BJ (cell line): ENCODE results near the gene NUBP1. TPM values are rescaled to one million over a fixed set of nuclear protein-coding genes. Genes with fewer than 3 reads are reported as not detected.

ENCODE experiments used
- CTCF ChIA-PET: fragments of 350-600 bp; formaldehyde crosslinking; extraction: SDS; loops from one replicate; lab custom pipeline; 2021; ENCODE audit warnings: antibody characterized with exemption, inconsistent platforms; lab: Yijun Ruan, JAX
- POLR2A ChIA-PET: fragments of 300-600 bp; sonication (Branson Sonifier 250); formaldehyde crosslinking; extraction: SDS; loops from one replicate; lab custom pipeline; 2021; ENCODE audit warnings: antibody characterized with exemption; lab: Charles Lee
- DNase-seq: peaks from one replicate; pipeline ENCODE4 v3.0.0-alpha.2; 2011; ENCODE audit warnings: low read depth
- H3K27me3 ChIP-seq: 2 replicates; pipeline ENCODE4 v1.6.0; 2011; ENCODE audit warnings: low read length; ENCODE audit not compliant: control insufficient read depth, insufficient read depth
- H3K36me3 ChIP-seq: 2 replicates; pipeline ENCODE4 v1.5.1; 2011; ENCODE audit warnings: low read length; ENCODE audit not compliant: control insufficient read depth, insufficient read depth
- H3K4me3 ChIP-seq: 2 replicates; pipeline ENCODE4 v1.5.1; 2011; ENCODE audit warnings: low read depth, mild to moderate bottlenecking, control low read depth, low read length
- CTCF ChIP-seq: IDR thresholded peaks from 2 replicates; pipeline ENCODE4 v1.5.1; 2011; ENCODE audit warnings: low read depth, mild to moderate bottlenecking, control low read depth, inconsistent platforms, low read length, moderate library complexity; ENCODE audit not compliant: insufficient read depth
- polyA plus RNA-seq: library from polyadenylated mRNA; depleted of rRNA; stranded (reverse); fragments of >200 nt; gene quantifications from 2 replicates; pipeline ENCODE4 v1.2.3, GENCODE V29; 2011

NUBP1 gene
- polyA plus RNA-seq, 1 experiment: 35.8 TPM

GRCh38 chr16:10760858-10761257 is 17.2 kb downstream of the NUBP1 start:
- no peak for DNase-seq
- peaks cover 19% of the 10 kb centered on the region for H3K36me3 ChIP-seq
- no peaks in the 10 kb centered on the region for H3K27me3 ChIP-seq
- TF ChIP-seq CTCF: no peak
- POLR2A ChIA-PET: no interaction called here
- no peak overlapping the region for H3K4me3 ChIP-seq
- CTCF ChIA-PET: no interaction called here

- no peak for TF ChIP-seq CTCF
- CTCF ChIA-PET: no interaction called here
These were observed 17.7 kb downstream of the NUBP1 start for GRCh38 chr16:10761373-10761772.

GRCh38 chr16:10762336-10763016 is 18.8 kb downstream of the NUBP1 start:
- DNase-seq: no peak
- Histone ChIP-seq H3K4me3 (no peak overlapping the region), H3K36me3 (peaks cover 16% of the 10 kb centered on the region), H3K27me3 (no peaks in the 10 kb centered on the region)
- no peak for TF ChIP-seq CTCF
- ChIA-PET POLR2A (no interaction called here), CTCF (no interaction called here)

More at GRCh38 chr16:10761373-10761772, 17.7 kb downstream of the NUBP1 start:
- POLR2A ChIA-PET: no interaction called here
- no peak for DNase-seq
- Histone ChIP-seq H3K4me3 (no peak overlapping the region), H3K27me3 (no peaks in the 10 kb centered on the region), H3K36me3 (peaks cover 19% of the 10 kb centered on the region)

DNA sequence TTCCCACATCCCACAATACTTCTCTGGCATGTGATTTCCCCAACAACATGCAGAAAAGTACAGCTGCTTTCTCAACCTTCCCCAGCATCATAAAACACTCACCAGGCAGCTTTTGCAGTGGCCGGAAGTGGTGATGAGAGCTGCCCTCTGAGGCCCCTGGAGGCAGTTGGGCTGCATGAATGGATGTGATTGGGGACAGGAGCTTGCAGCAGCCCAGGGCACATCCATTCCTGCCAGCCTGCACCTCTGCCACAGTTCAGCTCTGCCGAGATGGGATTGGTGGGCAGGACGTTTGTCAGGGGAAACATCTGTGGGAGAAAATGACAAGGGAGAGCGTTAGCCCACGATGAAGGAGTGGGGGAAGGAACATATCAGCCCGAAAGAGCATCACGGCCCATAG is 19.8 kb downstream of the NUBP1 start:
- ChIA-PET POLR2A (interaction anchor here (0.5 kb wide), 1 partner anchor 249 kb away, joined by 3 read pairs; no protein-coding TSS in a partner anchor), CTCF (no interaction called here)
- Histone ChIP-seq H3K27me3 (no peaks in the 10 kb centered on the region), H3K36me3 (peaks cover 11% of the 10 kb centered on the region), H3K4me3 (no peak overlapping the region)
- no peak for DNase-seq
- no peak for TF ChIP-seq CTCF

DNA sequence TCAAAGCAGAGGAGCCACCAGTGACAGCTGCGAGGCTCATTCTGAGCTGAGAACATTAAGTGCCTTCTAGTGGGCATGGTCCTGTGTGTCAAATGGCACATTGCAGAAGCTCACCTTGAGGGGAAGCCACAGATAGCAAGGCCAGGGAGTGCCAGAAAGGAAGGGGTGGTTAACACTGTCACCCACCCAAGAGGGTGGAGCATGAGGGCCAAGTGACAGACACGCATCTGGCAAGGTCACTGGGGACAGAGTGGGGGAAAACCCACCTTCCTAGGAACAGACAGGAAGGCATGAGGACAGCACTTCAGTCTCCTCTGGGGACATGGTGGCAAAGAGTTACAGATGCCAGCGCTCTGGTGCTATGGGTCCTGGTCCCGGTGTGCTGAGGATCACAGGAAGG is 22.1 kb downstream of the NUBP1 start:
- no peaks in the 10 kb centered on the region for H3K27me3 ChIP-seq
- H3K4me3 ChIP-seq: no peak overlapping the region
- H3K36me3 ChIP-seq: peaks cover 2% of the 10 kb centered on the region
- TF ChIP-seq CTCF: no peak
- CTCF ChIA-PET: no interaction called here
- POLR2A ChIA-PET: no interaction called here
- no peak for DNase-seq
